ENCODE measurements around the gene FBF1.

- TF ChIP-seq, protein P1, sequence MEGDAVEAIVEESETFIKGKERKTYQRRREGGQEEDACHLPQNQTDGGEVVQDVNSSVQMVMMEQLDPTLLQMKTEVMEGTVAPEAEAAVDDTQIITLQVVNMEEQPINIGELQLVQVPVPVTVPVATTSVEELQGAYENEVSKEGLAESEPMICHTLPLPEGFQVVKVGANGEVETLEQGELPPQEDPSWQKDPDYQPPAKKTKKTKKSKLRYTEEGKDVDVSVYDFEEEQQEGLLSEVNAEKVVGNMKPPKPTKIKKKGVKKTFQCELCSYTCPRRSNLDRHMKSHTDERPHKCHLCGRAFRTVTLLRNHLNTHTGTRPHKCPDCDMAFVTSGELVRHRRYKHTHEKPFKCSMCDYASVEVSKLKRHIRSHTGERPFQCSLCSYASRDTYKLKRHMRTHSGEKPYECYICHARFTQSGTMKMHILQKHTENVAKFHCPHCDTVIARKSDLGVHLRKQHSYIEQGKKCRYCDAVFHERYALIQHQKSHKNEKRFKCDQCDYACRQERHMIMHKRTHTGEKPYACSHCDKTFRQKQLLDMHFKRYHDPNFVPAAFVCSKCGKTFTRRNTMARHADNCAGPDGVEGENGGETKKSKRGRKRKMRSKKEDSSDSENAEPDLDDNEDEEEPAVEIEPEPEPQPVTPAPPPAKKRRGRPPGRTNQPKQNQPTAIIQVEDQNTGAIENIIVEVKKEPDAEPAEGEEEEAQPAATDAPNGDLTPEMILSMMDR (IDR thresholded peaks at IDR 0.05; ENCODE audit: insufficient read depth, low read length) = no peak
- TF ChIP-seq POLR2AphosphoS5 (IDR thresholded peaks at IDR 0.05; ENCODE audit: low read depth) (no peak), GABPA (IDR thresholded peaks at IDR 0.05; ENCODE audit: low read depth) (no peak), SPI1 (IDR thresholded peaks at IDR 0.05; ENCODE audit: borderline replicate concordance, low read depth) (no peak)
- TF ChIP-seq, protein P2, sequence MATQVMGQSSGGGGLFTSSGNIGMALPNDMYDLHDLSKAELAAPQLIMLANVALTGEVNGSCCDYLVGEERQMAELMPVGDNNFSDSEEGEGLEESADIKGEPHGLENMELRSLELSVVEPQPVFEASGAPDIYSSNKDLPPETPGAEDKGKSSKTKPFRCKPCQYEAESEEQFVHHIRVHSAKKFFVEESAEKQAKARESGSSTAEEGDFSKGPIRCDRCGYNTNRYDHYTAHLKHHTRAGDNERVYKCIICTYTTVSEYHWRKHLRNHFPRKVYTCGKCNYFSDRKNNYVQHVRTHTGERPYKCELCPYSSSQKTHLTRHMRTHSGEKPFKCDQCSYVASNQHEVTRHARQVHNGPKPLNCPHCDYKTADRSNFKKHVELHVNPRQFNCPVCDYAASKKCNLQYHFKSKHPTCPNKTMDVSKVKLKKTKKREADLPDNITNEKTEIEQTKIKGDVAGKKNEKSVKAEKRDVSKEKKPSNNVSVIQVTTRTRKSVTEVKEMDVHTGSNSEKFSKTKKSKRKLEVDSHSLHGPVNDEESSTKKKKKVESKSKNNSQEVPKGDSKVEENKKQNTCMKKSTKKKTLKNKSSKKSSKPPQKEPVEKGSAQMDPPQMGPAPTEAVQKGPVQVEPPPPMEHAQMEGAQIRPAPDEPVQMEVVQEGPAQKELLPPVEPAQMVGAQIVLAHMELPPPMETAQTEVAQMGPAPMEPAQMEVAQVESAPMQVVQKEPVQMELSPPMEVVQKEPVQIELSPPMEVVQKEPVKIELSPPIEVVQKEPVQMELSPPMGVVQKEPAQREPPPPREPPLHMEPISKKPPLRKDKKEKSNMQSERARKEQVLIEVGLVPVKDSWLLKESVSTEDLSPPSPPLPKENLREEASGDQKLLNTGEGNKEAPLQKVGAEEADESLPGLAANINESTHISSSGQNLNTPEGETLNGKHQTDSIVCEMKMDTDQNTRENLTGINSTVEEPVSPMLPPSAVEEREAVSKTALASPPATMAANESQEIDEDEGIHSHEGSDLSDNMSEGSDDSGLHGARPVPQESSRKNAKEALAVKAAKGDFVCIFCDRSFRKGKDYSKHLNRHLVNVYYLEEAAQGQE (IDR thresholded peaks at IDR 0.05; ENCODE audit: insufficient replicate concordance, low read depth) = no peak
Observed at GRCh38 chr17:75875182-75875939, 65.5 kb downstream of the FBF1 start.
